Lower leg skin (tissue), 3 donors: ENCODE data around the gene PSMD13.

ENCODE experiments used
- CTCF ChIP-seq, 3 donors: fragments of 450-650 bp; IDR thresholded peaks; one replicate each; pipeline ENCODE4 v1.5.1; 2016; ENCODE audit warnings: antibody characterized with exemption in 3 of 3, mild to moderate bottlenecking in 3 of 3, moderate library complexity in 2 of 3
- POLR2A ChIP-seq, 2 donors: fragments of 450-650 bp; IDR thresholded peaks; one replicate each; pipeline ENCODE4 v1.6.1; 2016 to 2017; ENCODE audit warnings: antibody characterized with exemption in 2 of 2, mild to moderate bottlenecking in 1 of 2, moderate library complexity in 1 of 2

GRCh38 chr11:241634-242033, 4.9 kb downstream of the PSMD13 start:
- TF ChIP-seq CTCF (IDR thresholded peaks at IDR 0.05) (no peak), POLR2A (IDR thresholded peaks at IDR 0.05) (no peak)
